HG03103 (cell line): Measurements from ENCODE around the gene PARD3.

Experiments used
- ATAC-seq: cut with Tn5 transposase; IDR thresholded peaks from one replicate; pipeline ENCODE4 v1.9.1; 2021; ENCODE audit warnings: low read depth; ENCODE audit not compliant: unreplicated experiment

PARD3 gene

DNA sequence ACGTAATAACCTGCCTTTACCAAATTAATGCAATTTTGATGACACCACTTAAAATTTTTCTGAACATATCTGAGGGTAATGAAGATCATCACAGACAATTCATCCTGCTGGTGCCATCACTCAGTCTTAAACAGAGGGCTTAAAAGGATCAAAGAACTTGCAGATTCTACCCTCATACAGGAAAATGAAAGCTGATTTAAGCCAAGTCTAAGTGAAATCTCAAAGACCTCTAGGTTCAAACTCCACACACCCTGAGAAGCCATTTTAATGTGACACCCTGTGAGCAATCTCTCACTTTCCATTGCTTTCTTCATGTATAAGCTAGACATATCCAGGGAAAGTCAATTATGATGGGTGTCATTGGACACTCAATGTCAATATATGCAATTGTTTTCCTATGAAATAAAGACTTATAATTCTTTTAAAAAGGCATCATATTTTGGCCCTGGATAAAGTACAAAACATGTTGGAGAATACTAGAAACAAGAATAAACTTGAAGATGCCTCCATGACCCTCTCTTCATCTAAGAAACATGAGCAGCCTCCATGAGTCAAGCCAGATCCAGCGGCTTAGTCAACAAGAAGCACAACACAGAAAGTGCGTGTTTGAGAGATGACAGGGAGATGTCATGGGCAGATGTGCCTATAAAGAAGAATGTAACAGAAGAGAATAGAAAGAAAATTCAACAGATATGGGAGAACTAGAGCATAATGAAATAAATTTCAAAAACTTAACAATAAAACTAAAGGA lies 291.9 kb downstream of the PARD3 start:
- ATAC-seq = no peak

DNA sequence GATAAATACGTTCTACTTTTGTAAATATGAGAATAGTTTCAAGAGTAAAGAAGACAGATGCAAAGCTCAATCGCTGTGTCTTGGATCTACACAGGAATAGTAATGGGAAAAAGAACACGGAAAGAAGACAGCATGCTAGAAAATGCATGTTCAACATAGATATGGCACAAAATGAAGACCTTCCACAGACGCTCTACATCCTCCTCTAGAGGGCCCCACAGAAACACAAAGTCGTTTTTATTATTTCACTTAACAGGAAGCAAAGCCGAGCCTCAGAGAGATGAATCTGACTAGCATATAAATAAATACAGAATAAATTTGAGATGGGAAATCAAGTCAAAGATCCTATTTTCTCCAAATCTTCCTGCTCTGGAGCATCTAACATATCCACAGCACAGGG lies 292.6 kb downstream of the PARD3 start:
- no peak for ATAC-seq

DNA sequence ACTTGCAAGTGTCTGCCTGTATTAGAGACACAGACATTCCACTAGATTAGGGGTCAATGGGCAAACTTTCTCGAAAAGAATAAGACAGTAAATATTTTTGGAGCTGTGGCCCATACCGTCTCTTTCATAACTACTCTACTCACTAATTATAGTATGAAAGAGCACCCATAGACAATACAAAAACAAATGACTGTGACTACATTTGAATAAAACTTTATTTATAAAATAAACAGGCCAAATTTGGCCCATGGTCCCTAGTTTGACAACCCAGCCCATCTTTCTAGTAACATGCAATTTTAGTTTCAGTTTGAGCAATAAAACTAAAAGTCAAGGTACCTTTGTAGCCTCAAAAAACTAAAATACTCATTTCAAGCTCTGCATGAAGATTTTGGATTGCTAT lies 294.6 kb downstream of the PARD3 start:
- ATAC-seq = no peak

DNA sequence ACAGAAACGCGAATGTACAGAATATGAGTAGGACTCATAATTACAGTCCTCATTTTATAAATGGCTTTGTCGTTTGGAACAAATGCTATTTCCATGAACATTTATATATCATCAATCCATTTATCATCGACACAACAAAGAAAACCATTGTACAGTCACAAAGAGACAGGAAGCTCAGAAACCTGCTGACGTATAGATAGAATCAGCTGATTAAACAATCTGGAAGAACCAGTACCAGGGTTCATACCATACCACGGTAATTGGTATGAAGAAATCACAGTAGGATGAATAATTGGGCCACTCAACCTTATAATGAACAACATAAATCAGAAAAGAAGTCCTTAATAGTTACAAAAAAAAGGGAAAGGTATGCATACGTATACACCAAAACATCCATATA lies 295.0 kb downstream of the PARD3 start:
- ATAC-seq = no peak

DNA sequence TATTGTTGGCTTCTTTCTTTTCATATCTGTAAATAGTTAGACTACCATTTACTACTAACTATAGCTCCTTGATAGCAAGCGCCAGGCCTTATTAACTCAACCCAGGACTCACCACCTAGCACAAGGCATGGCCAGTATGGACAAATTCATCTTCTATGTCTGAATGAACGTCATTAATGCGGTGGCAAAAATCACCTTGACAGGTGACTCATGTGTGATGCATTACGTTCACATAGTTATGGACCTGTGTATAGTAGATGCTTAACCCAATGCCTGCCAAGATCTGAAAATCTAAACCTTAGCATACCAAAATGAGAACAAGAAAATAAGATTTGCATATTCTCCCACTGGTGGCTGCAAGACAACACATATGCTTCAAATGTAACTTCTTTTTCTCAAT lies 300.8 kb downstream of the PARD3 start:
- ATAC-seq = no peak

DNA sequence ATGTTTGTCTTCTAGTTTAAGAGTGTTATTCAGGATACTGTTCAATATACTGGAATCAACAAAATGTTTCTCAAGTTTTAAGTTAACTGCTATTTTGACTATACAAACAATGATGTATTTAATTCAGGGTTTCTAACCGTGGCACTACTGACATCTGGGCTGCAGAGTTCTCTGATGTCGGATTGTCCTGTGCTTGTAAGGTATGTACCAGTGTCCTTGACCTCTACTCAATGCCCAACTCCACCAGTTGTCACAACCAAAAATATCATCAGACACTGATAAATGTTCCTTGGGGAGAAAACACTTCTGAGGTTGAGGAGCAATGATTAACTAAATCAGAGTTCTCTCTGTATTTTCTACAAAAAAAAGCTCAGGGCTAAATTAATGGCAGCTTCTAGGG lies 301.5 kb downstream of the PARD3 start:
- ATAC-seq = no peak

DNA sequence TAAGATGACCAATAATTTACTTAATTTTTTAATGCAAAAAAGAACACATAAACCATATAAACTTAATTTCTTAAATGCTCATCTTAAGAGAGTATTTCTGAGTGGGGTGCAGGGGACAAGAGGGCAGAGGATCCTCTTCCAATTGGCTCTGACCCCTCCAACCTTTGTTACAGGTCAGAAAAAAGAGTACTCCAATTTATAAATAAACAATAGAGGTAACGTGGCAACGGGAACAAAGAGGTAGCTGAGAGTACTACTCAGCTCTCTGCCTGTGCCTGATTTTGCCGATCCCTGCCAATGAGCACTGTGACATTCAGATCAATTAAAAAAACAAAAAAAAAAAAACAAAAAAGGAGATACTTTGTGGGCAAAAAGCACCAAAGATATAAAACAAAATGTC lies 307.9 kb downstream of the PARD3 start:
- ATAC-seq = no peak

DNA sequence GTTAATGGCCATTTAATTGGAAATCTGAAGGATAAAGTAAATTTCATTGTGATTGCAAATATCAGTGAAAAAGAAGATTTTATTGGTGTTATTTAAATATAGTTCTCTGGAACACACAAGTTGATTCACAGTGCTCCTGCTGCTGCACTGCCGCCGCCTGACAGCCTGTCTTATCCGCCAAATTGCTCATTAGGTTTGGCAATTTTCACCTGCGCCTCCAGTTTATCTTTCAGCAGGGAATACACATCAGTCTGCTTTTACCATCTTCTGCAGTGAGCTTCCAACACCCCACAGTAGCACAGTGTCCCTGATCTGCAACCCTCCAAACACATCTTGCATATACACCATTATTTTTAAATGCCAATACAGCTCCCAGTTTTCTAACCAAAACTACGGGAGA lies 308.3 kb downstream of the PARD3 start:
- ATAC-seq = no peak

DNA sequence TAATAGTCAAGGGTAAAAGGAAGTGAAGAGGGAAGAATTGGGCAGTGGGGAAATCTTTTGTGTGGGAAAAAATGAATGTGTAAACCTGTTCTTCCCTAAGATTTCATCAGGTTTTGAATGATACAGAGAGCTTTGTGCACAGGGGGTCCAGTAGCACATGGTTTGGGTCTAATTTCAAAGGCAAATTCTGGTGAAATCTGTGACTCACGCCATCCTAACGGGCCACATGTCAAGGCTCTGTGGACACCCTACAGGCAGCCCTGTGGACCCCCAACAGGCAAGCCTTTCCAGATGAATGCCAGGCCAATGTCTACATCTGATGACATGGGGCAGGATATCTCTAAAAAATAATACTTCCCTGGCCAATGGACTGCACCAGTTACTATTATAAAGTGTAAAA lies 309.8 kb downstream of the PARD3 start:
- no peak for ATAC-seq

DNA sequence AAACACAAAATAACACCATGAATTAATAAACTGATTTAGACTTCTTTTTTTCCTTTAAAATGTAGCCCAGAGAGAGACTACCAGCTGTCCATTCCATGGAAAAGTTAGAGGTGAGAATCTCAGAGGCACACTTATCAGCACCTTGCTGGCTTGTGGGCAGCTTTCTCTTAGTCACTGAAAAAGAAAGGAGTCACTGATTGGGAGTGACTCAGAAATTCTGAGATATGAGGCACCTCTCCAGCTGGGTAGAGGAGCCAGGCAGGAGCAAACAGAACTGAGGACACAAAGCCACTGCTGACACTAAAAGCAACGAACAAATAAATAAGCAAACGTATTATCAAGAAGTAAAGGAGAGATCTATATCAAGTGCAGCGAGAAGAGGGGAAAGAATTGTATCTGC lies 310.6 kb downstream of the PARD3 start:
- no peak for ATAC-seq

DNA sequence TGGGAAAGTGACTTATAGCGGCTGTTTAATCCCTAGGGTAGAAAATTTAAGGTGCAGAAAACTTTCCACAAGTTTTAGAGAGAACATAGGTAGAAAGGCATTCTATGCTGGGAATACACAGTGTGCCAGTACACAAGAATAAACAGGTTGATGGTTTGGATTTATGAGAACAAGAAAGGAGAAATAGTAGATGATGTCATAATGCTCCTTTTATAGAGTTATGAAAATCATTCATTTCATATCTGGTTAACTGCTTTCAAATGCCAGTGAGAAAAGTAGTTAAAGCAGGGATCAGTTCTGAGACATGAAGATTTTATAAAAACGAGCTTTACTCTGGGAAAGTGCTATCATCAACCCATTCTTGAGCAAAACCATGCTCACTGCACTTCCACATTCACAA lies 311.4 kb downstream of the PARD3 start:
- no peak for ATAC-seq

DNA sequence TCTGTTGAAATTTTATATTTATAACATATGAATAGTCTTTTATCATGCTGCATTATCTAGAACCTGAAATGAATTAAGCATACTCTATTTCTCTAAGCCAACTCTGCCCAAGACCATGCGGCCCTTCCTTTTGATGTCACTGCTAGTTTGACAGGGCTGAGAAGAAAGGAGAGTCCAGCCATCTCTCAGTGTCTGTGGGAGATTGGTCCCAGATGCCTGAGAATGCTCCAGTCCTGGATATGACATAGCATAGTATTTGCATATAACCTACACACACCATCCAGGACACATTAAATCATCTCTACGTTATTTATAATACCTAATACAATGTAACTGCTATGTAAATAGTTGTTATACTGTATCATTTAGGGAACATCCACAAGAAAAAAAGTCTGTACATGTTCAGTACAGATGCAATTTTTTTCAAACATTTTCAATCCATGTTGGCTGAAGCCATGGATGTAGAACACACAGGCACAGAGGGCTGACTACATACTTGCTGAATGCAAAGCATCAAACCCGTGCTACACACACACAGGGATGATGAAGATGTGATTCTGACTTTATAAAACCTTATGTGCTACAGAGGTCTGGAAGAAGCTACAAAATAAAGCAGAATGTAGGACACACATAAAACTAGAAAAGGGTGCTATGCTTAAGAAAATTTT lies 315.4 kb downstream of the PARD3 start:
- ATAC-seq = no peak

DNA sequence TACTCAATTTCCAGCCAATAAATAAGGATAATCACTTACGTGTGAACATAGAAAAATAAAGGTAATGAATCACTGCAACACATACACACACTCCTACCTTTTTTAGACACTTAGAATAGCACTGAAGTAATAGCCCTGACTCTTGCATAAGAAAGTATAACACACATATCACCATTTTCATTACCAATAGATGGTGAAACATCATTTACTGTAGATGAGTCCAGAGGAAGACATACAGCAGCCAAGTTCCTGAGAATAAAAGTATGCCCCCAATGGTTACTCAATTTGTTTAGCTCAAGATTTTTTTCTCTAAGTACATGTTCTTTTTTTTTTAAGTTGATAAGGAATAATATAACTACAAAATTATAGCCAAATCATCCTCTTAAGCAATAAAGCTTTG lies 316.3 kb downstream of the PARD3 start:
- ATAC-seq = no peak

DNA sequence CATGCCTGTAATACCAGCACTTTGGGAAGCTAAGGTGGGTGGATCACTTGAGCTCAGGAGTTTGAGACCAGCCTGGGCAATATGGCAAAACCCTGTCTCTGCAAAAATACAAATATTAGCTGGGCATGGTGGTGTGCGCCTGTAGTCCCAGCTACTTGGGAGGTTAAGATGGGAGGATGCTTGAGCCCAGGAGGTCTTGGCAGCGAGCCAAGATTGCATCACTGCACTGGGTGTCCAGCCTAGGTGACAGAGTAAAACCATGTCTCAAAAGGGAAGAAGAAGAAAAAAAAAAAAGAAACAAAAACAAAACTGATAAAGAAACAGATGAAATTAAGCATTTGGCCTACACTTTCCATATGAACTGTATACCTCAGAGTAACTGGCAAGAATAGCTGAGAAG lies 319.2 kb downstream of the PARD3 start:
- ATAC-seq = no peak

DNA sequence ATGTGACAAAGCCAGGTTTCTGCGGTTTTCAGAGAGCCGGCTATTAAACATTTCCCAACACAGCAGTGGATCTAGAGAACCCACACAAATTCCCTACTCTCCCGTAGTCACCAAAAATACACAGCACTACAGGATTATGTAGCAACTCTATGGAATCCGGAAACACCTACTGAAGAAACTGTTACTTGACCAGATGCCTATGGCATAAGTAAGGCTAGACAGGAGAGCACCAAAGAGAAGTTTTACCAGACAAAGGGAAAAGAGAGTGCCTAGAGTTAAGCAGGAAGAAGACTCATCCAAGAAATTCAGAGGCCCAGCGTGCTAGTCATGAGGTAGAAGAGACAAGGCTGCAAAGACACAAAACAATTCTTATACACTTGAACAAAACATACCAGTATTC lies 321.1 kb downstream of the PARD3 start:
- no peak for ATAC-seq

DNA sequence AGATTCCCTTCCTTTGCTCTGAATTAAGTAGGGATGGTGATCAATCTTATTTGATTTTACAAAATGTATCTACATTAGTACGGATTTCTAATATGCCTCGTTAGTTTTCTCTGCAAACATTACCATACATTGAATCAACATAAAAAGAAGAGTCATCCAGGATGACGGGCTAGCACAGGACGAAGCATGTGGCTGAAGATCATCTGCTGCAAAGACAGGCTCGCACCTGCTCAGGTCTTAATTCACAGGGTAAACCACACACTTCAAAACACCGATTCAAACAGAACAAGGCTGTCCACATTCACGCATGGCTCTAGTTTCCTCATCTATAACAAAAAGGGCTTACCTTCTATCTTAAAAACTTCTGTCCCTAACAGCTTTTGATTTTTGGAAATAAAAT lies 323.0 kb downstream of the PARD3 start:
- no peak for ATAC-seq

DNA sequence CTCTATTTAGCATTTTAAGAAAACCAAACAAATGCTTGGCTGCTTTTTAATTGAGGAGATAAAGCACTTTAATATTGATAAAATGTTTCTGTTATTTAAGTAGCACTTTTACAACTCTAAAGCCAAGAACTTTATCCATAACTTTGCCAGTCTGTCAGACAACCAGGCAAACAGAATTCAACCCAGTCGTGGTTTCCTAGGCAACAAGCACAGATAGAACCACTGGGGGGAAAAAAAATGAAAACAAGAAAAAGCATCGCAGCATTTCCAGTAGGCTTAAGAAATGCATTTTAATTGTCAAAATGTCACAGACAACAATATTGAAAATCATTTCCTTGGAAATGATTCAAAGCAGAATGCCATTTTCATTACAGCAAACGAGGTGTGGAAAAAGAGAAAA lies 323.4 kb downstream of the PARD3 start:
- no peak for ATAC-seq

DNA sequence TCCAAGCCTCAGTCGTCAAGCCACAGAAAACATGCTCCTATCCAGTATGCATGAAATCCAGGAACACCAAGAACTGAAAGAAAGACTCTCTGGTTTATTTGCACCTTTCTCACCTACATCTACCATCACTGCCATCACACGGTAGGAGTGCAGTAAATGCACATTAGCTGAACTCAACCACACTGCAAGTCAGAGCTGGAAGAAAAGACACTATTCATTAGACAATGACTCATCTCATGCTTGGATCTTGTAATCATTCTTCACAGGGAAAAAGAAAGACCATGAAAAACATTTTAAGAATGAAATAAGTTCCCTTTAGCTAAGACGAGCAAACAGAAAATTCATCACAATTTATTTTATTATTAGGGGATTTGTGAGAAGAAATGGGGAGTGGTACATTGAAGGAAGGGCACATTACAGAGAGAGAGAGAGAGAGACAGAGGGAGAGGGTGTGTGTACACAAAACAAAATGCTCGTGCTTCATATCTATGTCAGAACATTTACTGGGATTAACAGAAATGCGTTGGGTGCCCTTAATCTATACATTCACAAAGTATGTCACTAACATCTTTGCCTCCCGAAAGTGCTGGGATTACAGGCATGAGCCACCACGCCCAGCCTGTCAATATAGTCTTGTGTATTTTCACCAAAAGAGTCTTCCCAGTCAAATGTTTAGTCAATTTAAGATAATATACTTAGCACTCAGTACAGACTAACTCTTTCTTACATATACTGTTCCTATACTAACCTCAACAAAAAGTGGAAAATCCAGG lies 324.9 kb downstream of the PARD3 start:
- no peak for ATAC-seq

DNA sequence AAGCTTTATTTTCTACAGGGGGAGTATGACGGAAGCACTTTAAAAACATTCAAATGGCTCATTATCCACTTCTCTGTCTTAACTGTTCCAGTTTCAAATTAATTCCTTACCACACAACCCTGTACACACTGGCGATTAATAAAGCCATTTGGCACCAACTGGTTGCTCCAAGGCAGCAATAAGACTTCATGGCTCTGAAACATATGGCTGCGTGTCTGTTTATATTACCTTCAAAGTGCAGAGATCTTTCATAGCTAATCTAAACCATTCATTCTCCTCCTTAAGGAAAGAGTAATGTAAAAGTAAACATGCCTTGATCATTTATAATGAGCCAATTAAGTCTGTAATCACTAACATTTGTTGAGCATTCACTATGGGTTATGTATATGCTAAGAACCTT lies 325.7 kb downstream of the PARD3 start:
- ATAC-seq = no peak

DNA sequence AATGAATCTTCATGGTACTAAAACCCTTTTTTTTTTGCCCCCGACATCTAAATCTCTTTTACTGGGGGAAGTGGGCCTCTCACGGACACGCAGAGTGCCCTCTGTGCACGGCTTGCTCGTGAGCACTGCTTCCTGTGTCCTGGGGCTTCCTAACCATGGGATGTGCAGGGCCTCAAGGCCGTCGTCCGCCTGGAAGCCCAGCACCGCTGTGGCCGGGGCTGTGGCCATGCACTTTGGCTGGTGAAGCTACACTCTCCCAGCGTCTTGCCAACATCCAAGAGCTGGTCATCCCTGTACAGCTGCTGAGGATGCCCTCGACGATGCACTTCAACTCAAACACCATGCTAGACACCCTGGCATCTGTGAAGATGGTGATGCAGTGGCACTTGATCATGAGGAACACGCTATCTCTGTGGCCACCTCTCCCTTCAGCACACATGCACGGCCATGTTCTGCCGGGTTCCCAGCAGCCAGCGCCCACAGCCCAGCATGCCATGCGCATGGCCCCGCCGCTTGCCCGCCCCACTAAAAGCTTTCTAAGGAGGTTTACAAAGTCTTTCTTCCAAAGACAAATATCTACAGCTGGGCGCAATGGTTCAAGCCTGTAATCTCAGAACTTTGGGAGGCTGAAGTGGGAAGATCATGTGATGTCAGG lies 326.5 kb downstream of the PARD3 start:
- ATAC-seq = no peak

DNA sequence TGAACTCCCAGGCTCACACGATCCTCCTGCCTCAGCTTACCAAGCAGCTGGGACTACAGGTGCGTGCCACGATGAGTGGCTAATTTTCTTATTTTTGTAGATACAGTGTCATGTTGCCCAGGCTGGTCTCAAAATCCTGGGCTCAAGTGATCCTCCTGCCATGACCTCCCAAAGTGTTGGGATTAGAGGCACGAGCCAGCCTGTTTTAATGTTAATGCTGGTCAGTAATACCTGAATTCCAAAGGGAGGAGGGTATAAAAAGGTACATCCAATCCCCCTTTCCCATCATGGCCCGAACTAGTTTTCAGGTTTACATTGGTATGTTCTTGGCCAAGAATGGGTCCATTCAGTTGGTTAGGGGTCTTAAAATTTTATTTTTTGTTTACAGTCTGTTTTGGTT lies 329.1 kb downstream of the PARD3 start:
- ATAC-seq = no peak
